ENCODE data around the gene DCDC2C. TPM values are rescaled to one million over a fixed set of nuclear protein-coding genes. Genes with fewer than 3 reads are reported as not detected.

The DCDC2C gene
- total RNA-seq, 2 experiments from 2014 or later = not detected

GRCh38 chr2:3876221-3876620 lies 172.8 kb downstream of the DCDC2C start:
- H3K27ac Mint-ChIP-seq = no peak overlapping the region
- no peaks in the 10 kb centered on the region for H3K4me1 Mint-ChIP-seq (ENCODE audit: low read depth)
- intact Hi-C loops (cut with micrococcal nuclease) = no loop called here
- H3K4me3 Mint-ChIP-seq = no peak overlapping the region
- H3K9me3 Mint-ChIP-seq = no peaks in the 10 kb centered on the region
- ChIA-PET POLR2A (no interaction called here), CTCF (no interaction called here)
- no peaks in the 10 kb centered on the region for H3K27me3 Mint-ChIP-seq
- no peak for DNase-seq
- no peaks in the 10 kb centered on the region for H3K36me3 Mint-ChIP-seq

- POLR2A ChIA-PET = no interaction called here
- H3K27ac Mint-ChIP-seq = no peak overlapping the region
- intact Hi-C loops (cut with micrococcal nuclease) = no loop called here
- CTCF ChIA-PET = no interaction called here
- H3K4me1 Mint-ChIP-seq (ENCODE audit: low read depth) = no peaks in the 10 kb centered on the region
- DNase-seq = no peak
- no peak overlapping the region for H3K4me3 Mint-ChIP-seq
- H3K36me3 Mint-ChIP-seq = no peaks in the 10 kb centered on the region
- no peaks in the 10 kb centered on the region for H3K9me3 Mint-ChIP-seq
- H3K27me3 Mint-ChIP-seq = no peaks in the 10 kb centered on the region
Observed at GRCh38 chr2:3876685-3877084, 173.3 kb downstream of the DCDC2C start.

GRCh38 chr2:3885629-3886628 lies 182.6 kb downstream of the DCDC2C start:
- no peaks in the 10 kb centered on the region for H3K36me3 Mint-ChIP-seq
- POLR2A ChIA-PET = no interaction called here
- intact Hi-C loops (cut with micrococcal nuclease) = no loop called here
- no peak overlapping the region for H3K4me3 Mint-ChIP-seq
- H3K9me3 Mint-ChIP-seq = peaks cover 6% of the 10 kb centered on the region
- CTCF ChIA-PET = no interaction called here
- H3K4me1 Mint-ChIP-seq (ENCODE audit: low read depth) = no peaks in the 10 kb centered on the region
- DNase-seq = no peak
- no peaks in the 10 kb centered on the region for H3K27me3 Mint-ChIP-seq
- H3K27ac Mint-ChIP-seq = no peak overlapping the region

- POLR2A ChIA-PET = no interaction called here
- intact Hi-C loops (cut with micrococcal nuclease) = no loop called here
- DNase-seq = no peak
- H3K9me3 Mint-ChIP-seq = peaks cover 4% of the 10 kb centered on the region
- H3K27me3 Mint-ChIP-seq = peaks cover 4% of the 10 kb centered on the region
- H3K4me3 Mint-ChIP-seq = no peak overlapping the region
- CTCF ChIA-PET = interaction anchor here (0.9 kb wide), 1 partner anchor 591 kb away, joined by 3 read pairs; no protein-coding TSS in a partner anchor
- no peaks in the 10 kb centered on the region for H3K4me1 Mint-ChIP-seq (ENCODE audit: low read depth)
- H3K36me3 Mint-ChIP-seq = no peaks in the 10 kb centered on the region
- no peak overlapping the region for H3K27ac Mint-ChIP-seq
Observed at GRCh38 chr2:3895021-3895420, 191.6 kb downstream of the DCDC2C start.

Other genes with a start within 250 kb of the DCDC2C start
- gene ADI1, start 184.0 kb upstream of the DCDC2C start, total RNA-seq = 10 to 100 TPM; 36.0 to 36.4 TPM
- 10 to 100 TPM; 23.6 to 24.8 TPM for gene RNASEH1, start 145.2 kb upstream of the DCDC2C start, total RNA-seq
- 1,000 to 10,000 TPM; 1,694 to 1,737 TPM for gene RPS7, start 128.3 kb upstream of the DCDC2C start, total RNA-seq
- under 1 TPM in 1 of 2 experiments, not detected in 1; 0.31 TPM for gene COLEC11, start 108.5 kb upstream of the DCDC2C start, total RNA-seq
- not detected for gene ALLC, start 45.4 kb upstream of the DCDC2C start, total RNA-seq